Thyroid gland (tissue), 4 donors: ENCODE measurements around the gene ANTXRL.

Source experiments
- POLR2A ChIP-seq, 2 donors: fragments of 450-650 bp; IDR thresholded peaks; one replicate each; pipeline ENCODE4 v1.6.1; 2017; ENCODE audit warnings: antibody characterized with exemption in 2 of 2, mild to moderate bottlenecking in 2 of 2, moderate library complexity in 1 of 2
- TF ChIP-seq, protein P1 (sequence below), 6 experiments: fragments of 200-600 bp in 3 of 6; fragments of 450-650 bp in 3 of 6; sonication (generic) in 3 of 6; IDR thresholded peaks; one replicate each; pipeline ENCODE4 v1.5.1; 2016 to 2019; ENCODE audit warnings: antibody characterized with exemption in 6 of 6, mild to moderate bottlenecking in 2 of 6, inconsistent platforms in 1 of 6, moderate library complexity in 1 of 6

DNA sequence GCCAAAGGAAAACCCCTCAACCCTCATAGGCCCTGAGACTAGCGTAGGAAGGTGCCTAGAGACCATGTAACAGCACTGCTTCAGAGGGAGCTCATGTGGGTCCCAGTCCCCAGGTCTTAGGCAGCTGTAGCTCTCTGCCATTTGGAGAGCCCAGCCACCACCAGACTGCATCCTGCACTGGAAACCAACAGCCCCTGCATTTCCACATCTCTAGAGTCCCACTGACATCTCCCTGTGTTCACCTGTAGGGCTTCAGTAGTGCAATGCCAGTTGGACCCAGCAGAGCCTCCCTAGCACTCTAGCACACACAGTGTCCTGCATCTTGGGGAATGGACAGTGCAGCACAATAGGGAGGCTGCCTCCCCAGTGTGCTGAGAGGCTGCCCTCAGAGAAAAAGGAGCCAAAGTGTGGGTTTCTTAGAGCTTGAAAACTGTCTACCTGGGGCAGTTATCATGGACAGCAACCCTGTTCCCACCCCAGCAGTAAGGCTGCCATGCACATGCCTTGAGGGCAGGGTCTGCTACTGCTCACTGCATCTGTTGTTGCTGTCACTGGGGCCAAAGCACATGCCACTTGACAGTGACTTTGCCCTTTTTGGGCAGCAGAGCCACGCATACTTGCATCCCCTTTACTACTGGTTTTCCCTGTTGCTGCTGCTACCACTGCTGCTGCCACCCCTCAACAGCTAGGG lies 46.7 kb upstream of the ANTXRL start:
- no peak for TF ChIP-seq POLR2A (IDR thresholded peaks at IDR 0.05)
- TF ChIP-seq, protein P1, sequence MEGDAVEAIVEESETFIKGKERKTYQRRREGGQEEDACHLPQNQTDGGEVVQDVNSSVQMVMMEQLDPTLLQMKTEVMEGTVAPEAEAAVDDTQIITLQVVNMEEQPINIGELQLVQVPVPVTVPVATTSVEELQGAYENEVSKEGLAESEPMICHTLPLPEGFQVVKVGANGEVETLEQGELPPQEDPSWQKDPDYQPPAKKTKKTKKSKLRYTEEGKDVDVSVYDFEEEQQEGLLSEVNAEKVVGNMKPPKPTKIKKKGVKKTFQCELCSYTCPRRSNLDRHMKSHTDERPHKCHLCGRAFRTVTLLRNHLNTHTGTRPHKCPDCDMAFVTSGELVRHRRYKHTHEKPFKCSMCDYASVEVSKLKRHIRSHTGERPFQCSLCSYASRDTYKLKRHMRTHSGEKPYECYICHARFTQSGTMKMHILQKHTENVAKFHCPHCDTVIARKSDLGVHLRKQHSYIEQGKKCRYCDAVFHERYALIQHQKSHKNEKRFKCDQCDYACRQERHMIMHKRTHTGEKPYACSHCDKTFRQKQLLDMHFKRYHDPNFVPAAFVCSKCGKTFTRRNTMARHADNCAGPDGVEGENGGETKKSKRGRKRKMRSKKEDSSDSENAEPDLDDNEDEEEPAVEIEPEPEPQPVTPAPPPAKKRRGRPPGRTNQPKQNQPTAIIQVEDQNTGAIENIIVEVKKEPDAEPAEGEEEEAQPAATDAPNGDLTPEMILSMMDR (IDR thresholded peaks at IDR 0.05) = no peak
